Activated CD8-positive, alpha-beta T cell treated with anti-CD3 and anti-CD28 coated beads for 36 hours (primary cell): Measurements from ENCODE around the gene MAGT1. TPM values are rescaled to one million over a fixed set of nuclear protein-coding genes. Genes with fewer than 3 reads are reported as not detected.

Experiments used
- ATAC-seq: fragments of 200-7000 bp; cut with Tn5 transposase; one replicate; pipeline ENCODE4 v1.10.0; 2021; ENCODE audit warnings: mild to moderate bottlenecking, moderate library complexity
- CTCF ChIA-PET: fragments of 350-600 bp; sonication (Branson Sonifier 250); formaldehyde crosslinking; loops from one replicate; lab custom pipeline; 2021; ENCODE audit warnings: antibody characterized with exemption; lab: Charles Lee
- POLR2A ChIA-PET: fragments of 350-600 bp; sonication (Branson Sonifier 250); formaldehyde crosslinking; loops from one replicate; lab custom pipeline; 2021; ENCODE audit warnings: antibody characterized with exemption; lab: Charles Lee
- DNase-seq: peaks from one replicate; pipeline ENCODE4 v3.0.0-alpha.2; 2020
- H3K27ac Mint-ChIP-seq: one replicate; pipeline ENCODE4 v1.8.0; 2021; ENCODE audit warnings: mild to moderate bottlenecking, mixed read lengths
- H3K27me3 Mint-ChIP-seq: one replicate; pipeline ENCODE4 v1.8.0; 2021; ENCODE audit warnings: mixed read lengths
- H3K36me3 Mint-ChIP-seq: one replicate; pipeline ENCODE4 v1.8.0; 2021; ENCODE audit warnings: low read depth, mixed read lengths
- H3K4me1 Mint-ChIP-seq: one replicate; pipeline ENCODE4 v1.8.0; 2021; ENCODE audit warnings: low read depth, mixed read lengths
- H3K4me3 Mint-ChIP-seq: one replicate; pipeline ENCODE4 v1.8.0; 2021; ENCODE audit warnings: mild to moderate bottlenecking, moderate library complexity, mixed read lengths
- H3K9me3 Mint-ChIP-seq: one replicate; pipeline ENCODE4 v1.8.0; 2021; ENCODE audit warnings: mixed read lengths
- CTCF ChIP-seq: fragments of 200-600 bp; IDR thresholded peaks from one replicate; pipeline ENCODE4 v1.8.0; 2022; ENCODE audit warnings: antibody characterized with exemption, mild to moderate bottlenecking
- intact Hi-C: fragments of 100-400 bp; cut with micrococcal nuclease; formaldehyde crosslinking; loops from one replicate; pipeline ENCODE4 v1.10.0; 2022
- total RNA-seq, 2 experiments: library from RNA; stranded (reverse); gene quantifications; one replicate each; pipeline ENCODE4 v1.2.3, GENCODE V29; 2021

Gene MAGT1
- total RNA-seq, 2 experiments from 2014 or later: 33.2 to 33.7 TPM

- no peak for TF ChIP-seq CTCF
- Mint-ChIP-seq H3K36me3 (peaks cover 15% of the 10 kb centered on the region), H3K9me3 (no peaks in the 10 kb centered on the region), H3K27ac (peak overlapping the region; percentile 19), H3K4me3 (no peak overlapping the region), H3K27me3 (no peaks in the 10 kb centered on the region), H3K4me1 (peaks cover 38% of the 10 kb centered on the region)
- POLR2A ChIA-PET: no interaction called here
- intact Hi-C loops: loop anchor here (10.0 kb wide), 2 partner anchors 65 to 115 kb away; partner anchors contain the start of genes COX7B and MAGT1
- CTCF ChIA-PET: no interaction called here
- DNase-seq (no peak), ATAC-seq (no peak)
These were observed 115.5 kb downstream of the MAGT1 start for GRCh38 chrX:77779695-77780094.

GRCh38 chrX:77776659-77777058 lies 118.6 kb downstream of the MAGT1 start:
- Mint-ChIP-seq H3K4me1 (peaks cover 32% of the 10 kb centered on the region), H3K27me3 (no peaks in the 10 kb centered on the region), H3K4me3 (no peak overlapping the region), H3K36me3 (peaks cover 11% of the 10 kb centered on the region), H3K27ac (no peak overlapping the region), H3K9me3 (no peaks in the 10 kb centered on the region)
- ChIA-PET CTCF (no interaction called here), POLR2A (no interaction called here)
- ATAC-seq (no peak), DNase-seq (no peak)
- TF ChIP-seq CTCF: no peak
- intact Hi-C loops: no loop called here

Other genes with a start within 250 kb of the MAGT1 start
- 10 to 100 TPM; 51.6 to 60.9 TPM for gene ATRX, start 109.2 kb downstream of the MAGT1 start, total RNA-seq
- 100 to 1,000 TPM; 302 to 324 TPM for gene COX7B, start 4.0 kb upstream of the MAGT1 start, total RNA-seq
- gene ATP7A, start 15.3 kb upstream of the MAGT1 start, total RNA-seq: 1 to 10 TPM; 7.4 to 8.7 TPM
- gene PGAM4, start 74.2 kb upstream of the MAGT1 start, total RNA-seq: 1 to 10 TPM in 1 of 2 experiments, under 1 TPM in 1; 0.56 to 1.3 TPM
- gene PGK1, start 208.8 kb upstream of the MAGT1 start, total RNA-seq: 1,000 to 10,000 TPM; 1,745 to 1,759 TPM
- gene TAF9B, start 244.2 kb upstream of the MAGT1 start, total RNA-seq: 10 to 100 TPM; 11.3 to 13.4 TPM